Measurements from ENCODE around the gene KIRREL3.

DNA sequence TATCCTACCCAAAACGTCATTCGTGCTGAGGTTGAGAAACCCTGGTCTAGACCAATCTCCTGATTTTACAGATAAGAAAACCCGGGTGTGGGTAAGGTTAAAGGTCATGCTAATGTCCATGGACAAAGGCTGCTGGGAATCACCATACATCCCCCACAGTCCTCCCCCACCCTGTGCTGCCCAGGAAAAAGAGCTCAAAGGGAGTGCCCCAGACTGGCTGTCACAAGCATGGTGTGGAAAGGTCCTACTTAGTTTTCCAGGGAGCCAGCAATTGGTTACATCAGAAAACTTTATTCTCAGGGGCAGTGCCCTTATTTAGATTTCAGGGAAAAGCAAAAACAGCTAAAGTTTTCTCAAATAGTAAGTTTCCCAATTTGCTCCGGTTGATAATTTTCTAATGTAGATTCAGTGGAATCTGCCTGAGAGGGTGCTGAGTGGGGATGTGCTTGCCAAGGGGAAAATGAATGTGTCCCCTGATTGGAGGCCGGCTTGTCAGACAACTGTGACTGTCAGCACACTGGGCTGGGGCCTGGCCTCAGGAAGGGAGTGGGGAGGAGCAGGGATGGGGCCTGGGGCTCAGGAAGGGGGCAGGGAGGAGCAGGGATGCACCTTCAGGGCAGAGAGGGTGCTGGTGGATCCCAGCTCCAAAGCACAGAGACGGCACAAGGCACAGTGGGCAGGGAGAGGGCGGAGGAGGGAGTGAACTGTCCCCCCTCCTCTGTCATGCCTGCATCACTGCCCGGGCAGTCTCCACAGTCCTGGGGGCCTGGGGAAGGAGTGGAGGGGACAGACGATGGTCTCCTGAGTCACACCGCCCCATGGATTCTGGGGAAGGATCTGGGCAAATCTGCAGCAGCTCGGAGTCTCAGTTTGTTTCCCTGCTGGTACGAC lies 263.6 kb downstream of the KIRREL3 start:
- TF ChIP-seq, protein P1, sequence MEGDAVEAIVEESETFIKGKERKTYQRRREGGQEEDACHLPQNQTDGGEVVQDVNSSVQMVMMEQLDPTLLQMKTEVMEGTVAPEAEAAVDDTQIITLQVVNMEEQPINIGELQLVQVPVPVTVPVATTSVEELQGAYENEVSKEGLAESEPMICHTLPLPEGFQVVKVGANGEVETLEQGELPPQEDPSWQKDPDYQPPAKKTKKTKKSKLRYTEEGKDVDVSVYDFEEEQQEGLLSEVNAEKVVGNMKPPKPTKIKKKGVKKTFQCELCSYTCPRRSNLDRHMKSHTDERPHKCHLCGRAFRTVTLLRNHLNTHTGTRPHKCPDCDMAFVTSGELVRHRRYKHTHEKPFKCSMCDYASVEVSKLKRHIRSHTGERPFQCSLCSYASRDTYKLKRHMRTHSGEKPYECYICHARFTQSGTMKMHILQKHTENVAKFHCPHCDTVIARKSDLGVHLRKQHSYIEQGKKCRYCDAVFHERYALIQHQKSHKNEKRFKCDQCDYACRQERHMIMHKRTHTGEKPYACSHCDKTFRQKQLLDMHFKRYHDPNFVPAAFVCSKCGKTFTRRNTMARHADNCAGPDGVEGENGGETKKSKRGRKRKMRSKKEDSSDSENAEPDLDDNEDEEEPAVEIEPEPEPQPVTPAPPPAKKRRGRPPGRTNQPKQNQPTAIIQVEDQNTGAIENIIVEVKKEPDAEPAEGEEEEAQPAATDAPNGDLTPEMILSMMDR (IDR thresholded peaks at IDR 0.05; ENCODE audit: extremely low read depth in 1 of 2, insufficient read depth in 1 of 2, low read depth in 1 of 2, low read length in 2 of 2): no peak
- TF ChIP-seq JUN (IDR thresholded peaks at IDR 0.05; ENCODE audit: borderline replicate concordance, insufficient read depth, insufficient read length, low read depth): no peak
- TF ChIP-seq POLR2A (IDR thresholded peaks at IDR 0.05; ENCODE audit: low read depth, low read length): no peak
- TF ChIP-seq, protein P2, sequence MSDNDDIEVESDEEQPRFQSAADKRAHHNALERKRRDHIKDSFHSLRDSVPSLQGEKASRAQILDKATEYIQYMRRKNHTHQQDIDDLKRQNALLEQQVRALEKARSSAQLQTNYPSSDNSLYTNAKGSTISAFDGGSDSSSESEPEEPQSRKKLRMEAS (IDR thresholded peaks at IDR 0.05; ENCODE audit: insufficient read depth, insufficient read length): no peak
- no peak for TF ChIP-seq POLR2AphosphoS5 (IDR thresholded peaks at IDR 0.05; ENCODE audit: insufficient read depth, low read depth, low read length)

All from endothelial cell of umbilical vein (primary cell).